Neural cell (in vitro differentiated cells): Measurements from ENCODE around the gene JPT2. TPM values are rescaled to one million over a fixed set of nuclear protein-coding genes. Genes with fewer than 3 reads are reported as not detected.

ENCODE experiments used
- H2AFZ ChIP-seq: fragments of 200-600, 300-800 bp; sonication (generic), shearing (Covaris generic); 2 replicates; pipeline ENCODE4 v1.6.0; 2014; ENCODE audit warnings: low read depth, mild to moderate bottlenecking, antibody characterized with exemption, low read length, moderate library complexity
- H3F3A ChIP-seq: fragments of 200-600 bp; shearing (Covaris generic); 2 replicates; pipeline ENCODE4 v1.6.1; 2016; ENCODE audit warnings: mild to moderate bottlenecking, moderate library complexity, mixed read lengths, antibody characterized with exemption, low read length; ENCODE audit not compliant: insufficient read depth, poor library complexity, severe bottlenecking
- H3K27ac ChIP-seq: fragments of 200-600, 300-800 bp; sonication (generic), shearing (Covaris generic); 2 replicates; pipeline ENCODE4 v1.5.1; 2014; ENCODE audit warnings: mild to moderate bottlenecking, low read length, moderate library complexity
- H3K27me3 ChIP-seq: fragments of 300-800, 200-600 bp; sonication (generic), shearing (Covaris generic); 2 replicates; pipeline ENCODE4 v1.6.0; 2014; ENCODE audit warnings: mild to moderate bottlenecking, low read depth, low read length, moderate library complexity; ENCODE audit not compliant: insufficient read depth
- H3K36me3 ChIP-seq: fragments of 300-800, 200-600 bp; sonication (generic), shearing (Covaris generic); 2 replicates; pipeline ENCODE4 v1.5.1; 2014; ENCODE audit warnings: mild to moderate bottlenecking, antibody characterized with exemption, low read length, moderate library complexity; ENCODE audit not compliant: insufficient read depth
- H3K4me2 ChIP-seq: fragments of 300-800, 200-600 bp; sonication (generic), shearing (Covaris generic); 2 replicates; pipeline ENCODE4 v1.6.0; 2014; ENCODE audit warnings: mild to moderate bottlenecking, low read length
- H3K4me3 ChIP-seq: fragments of 300-800, 200-600 bp; sonication (generic), shearing (Covaris generic); 2 replicates; pipeline ENCODE4 v1.5.1; 2014; ENCODE audit warnings: mild to moderate bottlenecking, low read length, moderate library complexity
- H3K79me2 ChIP-seq: fragments of 200-600 bp; shearing (Covaris generic); replicated peaks from 2 replicates; pipeline ENCODE4 v1.6.0; 2014; ENCODE audit warnings: mild to moderate bottlenecking, low read length, moderate library complexity; ENCODE audit not compliant: insufficient read depth
- H3K9ac ChIP-seq: fragments of 300-800, 200-600 bp; sonication (generic), shearing (Covaris generic); 2 replicates; pipeline ENCODE4 v1.6.1; 2016; ENCODE audit warnings: mild to moderate bottlenecking, low read length, mixed read lengths
- H3K9me2 ChIP-seq: fragments of 200-600 bp; shearing (Covaris generic); 2 replicates; pipeline ENCODE4 v1.6.1; 2016; ENCODE audit warnings: mild to moderate bottlenecking, low read length, mixed read lengths; ENCODE audit not compliant: insufficient read depth
- H3K9me3 ChIP-seq: fragments of 200-600, 300-800 bp; sonication (generic), shearing (Covaris generic); 2 replicates; pipeline ENCODE4 v1.6.1; 2016; ENCODE audit warnings: mild to moderate bottlenecking, mixed run types, low read length, moderate library complexity, mixed read lengths
- H4K20me1 ChIP-seq: fragments of 200-600 bp; shearing (Covaris generic); 2 replicates; pipeline ENCODE4 v1.6.1; 2016; ENCODE audit warnings: mild to moderate bottlenecking, mixed run types; ENCODE audit not compliant: insufficient read depth
- CTCF ChIP-seq: fragments of 450-650 bp; IDR thresholded peaks from 2 replicates; pipeline ENCODE4 v1.5.1; 2014; ENCODE audit warnings: antibody characterized with exemption, mild to moderate bottlenecking, moderate library complexity; ENCODE audit not compliant: poor library complexity, severe bottlenecking
- EP300 ChIP-seq: fragments of 450-650 bp; conservative IDR thresholded peaks from 2 replicates; pipeline ENCODE4 v1.6.1; 2014; ENCODE audit warnings: antibody characterized with exemption, mild to moderate bottlenecking, moderate library complexity; ENCODE audit not compliant: poor library complexity, severe bottlenecking
- EZH2 ChIP-seq: fragments of 200-600, 300-800 bp; shearing (Covaris generic), sonication (generic); IDR thresholded peaks from 2 replicates; pipeline ENCODE4 v1.6.1; 2014; ENCODE audit warnings: antibody characterized with exemption, low read length, borderline replicate concordance, mild to moderate bottlenecking; ENCODE audit not compliant: insufficient read depth, poor library complexity, severe bottlenecking
- MXI1 ChIP-seq: fragments of 450-650 bp; conservative IDR thresholded peaks from 2 replicates; pipeline ENCODE4 v1.6.1; 2014; ENCODE audit warnings: antibody characterized with exemption, mild to moderate bottlenecking; ENCODE audit not compliant: poor library complexity, severe bottlenecking
- POLR2AphosphoS5 ChIP-seq: IDR thresholded peaks from 2 replicates; pipeline ENCODE4 v1.6.1; 2012
- RAD21 ChIP-seq: fragments of 450-650 bp; conservative IDR thresholded peaks from 2 replicates; pipeline ENCODE4 v1.6.1; 2014; ENCODE audit warnings: antibody characterized with exemption, mild to moderate bottlenecking, moderate library complexity
- REST ChIP-seq: IDR thresholded peaks from 2 replicates; pipeline ENCODE4 v1.6.1; 2012; ENCODE audit warnings: borderline replicate concordance
- SMC3 ChIP-seq: fragments of 450-650 bp; conservative IDR thresholded peaks from 2 replicates; pipeline ENCODE4 v1.6.1; 2014; ENCODE audit warnings: antibody characterized with exemption, mild to moderate bottlenecking, moderate library complexity; ENCODE audit not compliant: poor library complexity
- TAF1 ChIP-seq: IDR thresholded peaks from 2 replicates; pipeline ENCODE4 v1.6.1; 2012; ENCODE audit warnings: low read depth
- polyA plus RNA-seq: library from polyadenylated mRNA; depleted of rRNA; stranded (reverse); fragments of >200 nt; gene quantifications from 2 replicates; pipeline ENCODE4 v1.2.3, GENCODE V29; 2014

Gene JPT2
- polyA plus RNA-seq, 1 donor from 2014 or later: 61.4 TPM

- H3K36me3 ChIP-seq: peaks cover 4% of the 10 kb centered on the region
- peaks cover 6% of the 10 kb centered on the region for H4K20me1 ChIP-seq
- TF ChIP-seq RAD21 (no peak), EP300 (no peak), POLR2AphosphoS5 (no peak), TAF1 (no peak), EZH2 (no peak), MXI1 (no peak), SMC3 (no peak), CTCF (no peak), REST (no peak)
Measured at GRCh38 chr16:1631230-1631629, 46.8 kb upstream of the JPT2 start.

GRCh38 chr16:1631931-1632637, 46.0 kb upstream of the JPT2 start:
- H3F3A ChIP-seq: no peaks in the 10 kb centered on the region
- H3K4me3 ChIP-seq: no peak overlapping the region
- H3K79me2 ChIP-seq: peaks cover 33% of the 10 kb centered on the region
- no peak overlapping the region for H3K4me2 ChIP-seq
- H3K9ac ChIP-seq: no peak overlapping the region
- no peaks in the 10 kb centered on the region for H3K9me2 ChIP-seq
- TF ChIP-seq EP300 (no peak), EZH2 (no peak), RAD21 (no peak), TAF1 (no peak), POLR2AphosphoS5 (no peak), REST (no peak), MXI1 (no peak)
- no peaks in the 10 kb centered on the region for H3K27me3 ChIP-seq
- H3K27ac ChIP-seq: no peak overlapping the region
- H3K36me3 ChIP-seq: peaks cover 4% of the 10 kb centered on the region
- no peaks in the 10 kb centered on the region for H3K9me3 ChIP-seq
- H2AFZ ChIP-seq: no peak overlapping the region
- peaks cover 6% of the 10 kb centered on the region for H4K20me1 ChIP-seq

More at GRCh38 chr16:1631230-1631629, 46.8 kb upstream of the JPT2 start:
- no peak overlapping the region for H2AFZ ChIP-seq
- no peak overlapping the region for H3K4me3 ChIP-seq
- H3F3A ChIP-seq: no peaks in the 10 kb centered on the region
- peaks cover 41% of the 10 kb centered on the region for H3K79me2 ChIP-seq
- no peaks in the 10 kb centered on the region for H3K9me3 ChIP-seq
- H3K9me2 ChIP-seq: no peaks in the 10 kb centered on the region
- no peaks in the 10 kb centered on the region for H3K27me3 ChIP-seq
- no peak overlapping the region for H3K4me2 ChIP-seq
- H3K9ac ChIP-seq: no peak overlapping the region
- H3K27ac ChIP-seq: no peak overlapping the region
